ENCODE measurements around the gene NUTM2E.
"Not testable (repeated sequence)": the region's sequence is repeated elsewhere in the genome, so short reads cannot be mapped to it uniquely, and the experiment has no call there.

NUTM2E gene

DNA sequence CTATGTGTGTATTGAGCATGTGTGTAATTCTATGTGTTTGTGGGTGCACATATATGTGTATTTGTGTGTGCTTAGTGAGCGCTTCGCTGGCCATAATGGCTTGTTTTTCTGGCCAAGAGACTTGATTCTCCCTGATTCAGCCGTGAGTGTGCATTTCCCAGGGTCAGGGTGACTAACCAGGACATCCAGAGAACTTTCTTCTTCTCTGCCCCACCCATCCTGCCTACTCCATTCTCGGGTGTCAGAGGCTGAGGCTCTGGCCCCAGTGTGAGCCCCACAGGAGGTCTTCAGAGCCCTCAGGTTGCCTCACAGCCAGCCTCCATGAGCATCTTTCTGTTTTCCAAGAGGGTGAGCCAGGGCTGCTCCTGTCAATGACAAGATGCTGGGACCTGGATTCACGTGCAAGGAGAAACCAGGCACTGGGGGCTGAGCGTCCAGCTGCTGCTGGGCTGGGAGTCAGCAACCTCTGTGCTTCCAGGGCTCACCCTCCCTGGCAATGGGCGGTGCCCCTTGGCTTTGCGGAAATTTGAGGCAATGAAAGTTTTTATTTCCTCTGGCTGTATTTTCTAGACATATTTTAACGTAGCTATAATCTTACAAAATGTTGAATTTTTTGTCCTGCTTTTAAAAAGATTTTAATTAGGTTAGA lies 40.5 kb downstream of the NUTM2E start:
- not testable (repeated sequence) for DNase-seq

DNA sequence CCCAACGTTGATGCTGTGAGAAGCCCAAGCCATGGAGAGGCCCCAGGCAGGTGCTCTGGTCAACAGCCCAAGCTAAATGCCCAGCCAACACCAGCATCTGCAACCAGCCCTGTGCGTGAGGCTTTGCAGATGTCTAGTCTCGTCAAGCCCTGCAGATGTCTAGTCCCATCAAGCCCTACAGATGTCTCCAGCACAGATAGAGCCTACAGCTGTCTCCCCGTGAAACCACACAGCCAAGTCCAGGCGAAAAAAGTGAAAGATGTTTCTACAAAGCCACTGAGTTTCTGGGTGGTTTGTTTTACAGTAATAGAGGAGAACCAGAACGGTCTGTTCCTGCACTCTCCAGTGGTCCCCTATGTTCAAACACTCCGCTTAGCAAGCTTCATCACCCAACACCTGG lies 41.5 kb downstream of the NUTM2E start:
- DNase-seq = not testable (repeated sequence)

GRCh38 chr10:79869439-79870097 lies 43.0 kb downstream of the NUTM2E start:
- not testable (repeated sequence) for DNase-seq

- DNase-seq = not testable (repeated sequence)
Observed at GRCh38 chr10:79871729-79872128, 45.2 kb downstream of the NUTM2E start.
